GM10248 (cell line): ENCODE results near the gene CHST11.

ENCODE experiments used
- CTCF ChIA-PET: fragments of 300-600 bp; sonication (Branson Sonifier 250); formaldehyde crosslinking; extraction: SDS; loops from one replicate; lab custom pipeline; 2021; ENCODE audit warnings: antibody characterized with exemption; lab: Yijun Ruan, JAX
- POLR2A ChIA-PET: fragments of 350-650 bp; sonication (Branson Sonifier 250); formaldehyde crosslinking; extraction: SDS; loops from one replicate; lab custom pipeline; 2020; ENCODE audit warnings: antibody characterized with exemption; lab: Yijun Ruan, JAX
- DNase-seq: peaks from one replicate; pipeline ENCODE4 v3.0.0; 2012; ENCODE audit errors: extremely low spot score
- TF ChIP-seq, protein P1 (sequence below): IDR thresholded peaks from 2 replicates; pipeline ENCODE4 v1.5.1; 2012; ENCODE audit warnings: mild to moderate bottlenecking, low read depth; ENCODE audit errors: extremely low read depth, missing control alignments, control extremely low read depth

CHST11 gene

DNA sequence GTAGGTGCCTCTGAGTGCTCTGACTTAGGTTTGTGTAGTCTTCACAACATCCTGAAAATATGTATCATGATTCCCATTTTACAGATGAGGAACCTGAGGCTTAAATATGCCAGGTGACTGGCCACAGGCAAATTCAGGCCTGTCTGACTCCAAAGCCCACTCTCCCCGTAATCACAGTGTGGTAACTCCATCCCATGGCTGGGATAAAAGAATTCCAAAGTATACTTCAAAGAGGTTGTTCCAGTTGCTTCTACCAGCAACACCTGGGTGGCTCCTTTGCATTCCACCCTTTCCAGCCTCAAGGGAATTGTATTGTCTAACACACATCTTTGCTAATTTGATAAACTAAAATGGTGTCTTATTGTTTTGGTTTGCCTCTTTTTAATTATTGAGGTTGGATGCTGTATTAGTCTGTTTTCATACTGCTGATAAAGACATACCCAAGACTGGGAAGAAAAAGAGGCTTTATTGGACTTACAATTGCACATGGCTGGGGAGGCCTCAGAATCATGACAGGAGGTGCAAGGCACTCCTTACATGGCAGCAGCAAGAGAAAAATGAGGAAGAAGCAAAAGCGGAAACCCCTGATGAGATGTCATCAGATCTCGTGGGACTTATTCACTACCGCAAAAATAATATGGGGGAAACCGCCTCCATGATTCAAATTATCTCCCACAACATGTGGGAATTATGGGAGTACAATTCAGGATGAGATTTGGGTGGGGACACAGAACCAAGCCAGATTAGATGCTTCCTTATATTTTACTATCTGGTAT, 9.9 kb upstream of the CHST11 start:
- DNase-seq, result no peak
- TF ChIP-seq, protein P1, sequence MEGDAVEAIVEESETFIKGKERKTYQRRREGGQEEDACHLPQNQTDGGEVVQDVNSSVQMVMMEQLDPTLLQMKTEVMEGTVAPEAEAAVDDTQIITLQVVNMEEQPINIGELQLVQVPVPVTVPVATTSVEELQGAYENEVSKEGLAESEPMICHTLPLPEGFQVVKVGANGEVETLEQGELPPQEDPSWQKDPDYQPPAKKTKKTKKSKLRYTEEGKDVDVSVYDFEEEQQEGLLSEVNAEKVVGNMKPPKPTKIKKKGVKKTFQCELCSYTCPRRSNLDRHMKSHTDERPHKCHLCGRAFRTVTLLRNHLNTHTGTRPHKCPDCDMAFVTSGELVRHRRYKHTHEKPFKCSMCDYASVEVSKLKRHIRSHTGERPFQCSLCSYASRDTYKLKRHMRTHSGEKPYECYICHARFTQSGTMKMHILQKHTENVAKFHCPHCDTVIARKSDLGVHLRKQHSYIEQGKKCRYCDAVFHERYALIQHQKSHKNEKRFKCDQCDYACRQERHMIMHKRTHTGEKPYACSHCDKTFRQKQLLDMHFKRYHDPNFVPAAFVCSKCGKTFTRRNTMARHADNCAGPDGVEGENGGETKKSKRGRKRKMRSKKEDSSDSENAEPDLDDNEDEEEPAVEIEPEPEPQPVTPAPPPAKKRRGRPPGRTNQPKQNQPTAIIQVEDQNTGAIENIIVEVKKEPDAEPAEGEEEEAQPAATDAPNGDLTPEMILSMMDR, result no peak
- CTCF ChIA-PET, result interaction anchor here (1.5 kb wide), 1 partner anchor 11 kb away, joined by 4 read pairs; no protein-coding TSS in a partner anchor
- POLR2A ChIA-PET, result no interaction called here

DNA sequence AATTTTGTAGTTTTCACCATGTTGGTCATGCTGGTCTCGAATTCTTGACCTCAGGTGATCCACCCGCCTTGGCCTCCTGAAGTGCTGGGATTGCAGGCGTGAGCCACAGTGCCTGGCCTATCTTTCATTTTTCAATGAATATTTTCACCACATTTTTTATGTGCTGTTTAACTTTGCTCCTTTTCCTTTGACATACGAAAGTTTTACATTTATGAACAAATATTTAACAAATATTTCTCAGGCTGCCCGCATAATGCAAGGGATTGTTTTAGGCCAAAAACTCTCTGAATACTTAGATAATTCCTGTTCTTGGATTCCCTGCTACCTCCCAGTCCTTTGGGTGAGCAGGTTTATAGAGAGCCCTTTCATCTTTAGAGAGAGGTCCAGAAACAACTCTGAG, 8.7 kb upstream of the CHST11 start:
- no peak for DNase-seq
- TF ChIP-seq, protein P1, result no peak
- CTCF ChIA-PET, result interaction anchor here (1.5 kb wide), 1 partner anchor 66 kb away, joined by 4 read pairs; no protein-coding TSS in a partner anchor

DNA sequence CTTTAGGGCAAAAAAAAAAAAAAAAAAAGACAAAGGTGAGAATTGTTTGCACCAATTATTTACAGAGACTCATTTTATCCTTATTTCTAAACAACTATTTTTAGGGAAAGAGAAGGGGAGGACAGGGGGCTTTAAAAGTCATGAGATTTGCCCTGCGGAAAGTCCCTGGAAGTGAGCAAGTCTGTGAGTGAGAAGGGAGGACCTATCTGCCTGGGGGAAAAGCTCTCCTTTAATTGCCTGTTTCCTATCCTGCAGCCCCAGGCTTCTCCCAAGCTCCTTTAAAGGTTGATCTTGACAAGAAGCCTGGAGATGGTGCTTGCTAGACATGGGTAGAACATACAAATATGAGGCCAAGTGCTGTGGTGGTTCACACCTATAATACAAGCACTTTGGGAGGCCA, 8.3 kb upstream of the CHST11 start:
- DNase-seq, result no peak
- TF ChIP-seq, protein P1, result no peak
- POLR2A ChIA-PET, result no interaction called here
- CTCF ChIA-PET, result interaction anchor here (1.2 to 1.8 kb wide), 3 partner anchors 23 to 67 kb away, joined by 3 to 4 read pairs (median 4); no protein-coding TSS in a partner anchor

More for the DNA sequence above, 8.7 kb upstream of the CHST11 start:
- POLR2A ChIA-PET, result no interaction called here

DNA sequence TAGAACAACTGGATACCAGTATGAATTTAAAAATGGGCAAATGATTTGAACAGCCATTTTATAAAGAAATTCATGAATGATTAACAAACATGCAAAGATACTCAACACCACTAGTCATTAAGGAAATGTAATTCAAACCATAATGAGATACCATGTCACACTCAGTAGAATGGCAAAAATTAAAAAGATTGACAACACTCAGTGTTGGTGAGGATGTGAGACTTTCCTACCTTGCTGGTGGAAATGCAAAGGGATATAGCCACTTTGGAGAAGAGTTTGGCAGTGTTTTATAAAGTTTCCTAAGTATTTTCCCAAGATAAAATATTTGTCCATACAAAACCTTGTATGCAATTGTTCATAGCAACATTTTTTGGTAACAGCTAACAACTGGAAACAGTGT, 6.0 kb upstream of the CHST11 start:
- ChIA-PET CTCF (interaction anchor here (1.2 kb wide), 1 partner anchor 9 kb away, joined by 3 read pairs; no protein-coding TSS in a partner anchor), POLR2A (no interaction called here)
- TF ChIP-seq, protein P1, result no peak
- DNase-seq, result no peak

DNA sequence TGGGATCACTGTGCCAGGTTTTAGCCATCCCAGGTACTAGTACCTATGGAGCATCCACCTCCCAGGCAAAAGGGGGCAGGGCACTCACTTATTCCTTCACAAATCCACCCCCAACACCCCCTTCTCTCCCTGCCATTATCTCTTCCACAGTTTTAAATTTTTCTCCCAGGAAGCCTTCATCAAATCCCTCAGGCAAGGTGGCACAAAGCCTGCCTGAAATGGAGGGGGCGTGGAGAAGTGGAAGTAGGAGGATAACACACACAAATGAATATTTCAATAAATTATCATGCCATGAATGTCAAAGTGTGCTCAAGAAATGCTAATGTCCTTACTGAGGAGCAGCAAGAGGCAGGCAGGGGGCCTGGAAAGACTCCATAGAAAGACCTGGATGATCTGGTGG, 4.7 kb upstream of the CHST11 start:
- no peak for DNase-seq
- TF ChIP-seq, protein P1, result no peak
- CTCF ChIA-PET, result no interaction called here
- POLR2A ChIA-PET, result no interaction called here

DNA sequence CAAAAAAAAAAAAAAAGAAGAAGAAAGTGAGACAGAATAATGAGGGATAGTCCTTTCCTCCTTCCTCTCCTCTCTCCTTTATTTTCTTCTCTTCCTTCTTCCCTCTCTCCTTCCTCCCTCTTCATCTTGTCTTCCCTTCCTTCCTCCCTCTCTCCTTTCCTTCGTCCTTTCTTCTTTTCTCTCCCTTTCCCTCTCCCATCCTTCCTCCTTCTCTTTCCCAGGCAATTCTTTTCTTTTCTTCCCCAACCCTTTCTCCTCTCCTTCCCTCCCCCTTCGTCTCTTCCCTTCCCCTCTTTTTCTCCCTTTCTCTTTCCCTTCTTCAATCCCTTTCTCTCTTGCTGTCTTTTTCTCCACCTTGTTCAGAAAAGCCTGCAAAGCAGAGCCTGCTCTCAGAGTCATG, 3.6 kb upstream of the CHST11 start:
- POLR2A ChIA-PET, result no interaction called here
- TF ChIP-seq, protein P1, result no peak
- DNase-seq, result no peak
- CTCF ChIA-PET, result no interaction called here
